Pulmonary artery endothelial cell (primary cell): ENCODE results near the gene PYY. TPM values are rescaled to one million over a fixed set of nuclear protein-coding genes. Genes with fewer than 3 reads are reported as not detected.
"Not testable (repeated sequence)": the region's sequence is repeated elsewhere in the genome, so short reads cannot be mapped to it uniquely, and the experiment has no call there.

ENCODE experiments used
- DNase-seq: peaks from one replicate; pipeline ENCODE4 v3.0.0-alpha.2; 2011; ENCODE audit warnings: low read depth, low spot score
- total RNA-seq: library from RNA; depleted of rRNA; stranded (reverse); fragments of >200 nt; gene quantifications from 2 replicates; pipeline ENCODE4 v1.2.3, GENCODE V29; 2014

The PYY gene
- total RNA-seq, 1 donor from 2014 or later: not detected

DNA sequence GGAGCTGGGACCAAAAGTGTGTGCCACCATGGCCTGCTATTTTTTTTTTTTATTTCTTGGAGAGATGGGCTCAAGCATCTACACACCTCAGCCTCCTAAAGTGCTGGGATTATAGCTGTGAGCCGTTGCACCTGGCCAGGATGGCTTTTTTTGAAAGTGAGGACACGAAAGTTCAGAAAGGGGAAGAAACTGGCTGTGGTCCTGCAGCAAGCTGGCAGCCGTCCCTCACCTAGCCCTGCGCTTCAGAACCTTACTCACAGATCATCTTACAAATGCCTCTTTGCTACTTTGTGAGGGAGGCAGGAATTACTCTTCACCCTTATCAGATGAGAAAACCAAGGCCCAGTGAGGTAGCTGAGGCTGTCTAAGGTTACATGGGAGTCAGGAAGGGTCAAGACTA, 7.0 kb downstream of the PYY start:
- no peak for DNase-seq

DNA sequence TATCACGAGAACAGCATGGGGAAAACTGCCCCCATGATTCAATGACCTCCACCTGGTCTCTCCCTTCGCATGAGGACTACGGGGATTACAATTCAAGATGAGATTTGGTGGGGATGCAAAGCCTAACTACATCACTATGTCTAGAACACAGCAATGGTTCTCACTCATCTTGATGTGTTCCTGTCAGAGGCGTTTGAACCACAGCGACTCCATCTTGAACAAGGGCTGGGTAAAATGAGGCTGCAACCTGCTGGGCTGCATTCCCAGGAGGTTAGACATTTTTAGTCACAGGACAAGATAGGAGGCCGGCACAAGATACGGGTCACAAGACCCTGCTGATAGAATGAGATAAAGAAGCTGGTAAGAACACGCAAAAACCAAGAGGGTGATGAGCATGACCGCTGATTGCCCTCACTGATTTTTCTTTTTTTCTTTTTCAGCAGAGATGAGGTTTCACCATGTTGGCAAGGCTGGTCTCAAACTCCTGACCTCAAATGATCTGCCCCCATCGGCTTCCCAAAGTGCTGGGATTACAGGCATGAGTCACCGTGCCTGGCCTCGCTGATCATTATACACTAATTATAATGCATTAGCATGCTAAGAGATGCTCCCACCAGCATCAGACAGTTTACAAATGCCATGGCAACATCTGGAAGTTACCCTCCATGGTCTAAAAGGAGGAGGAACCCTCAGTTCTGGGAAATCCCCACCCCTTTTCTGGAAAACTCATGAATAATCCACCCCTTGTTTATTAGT, 8.5 kb downstream of the PYY start:
- no peak for DNase-seq

DNA sequence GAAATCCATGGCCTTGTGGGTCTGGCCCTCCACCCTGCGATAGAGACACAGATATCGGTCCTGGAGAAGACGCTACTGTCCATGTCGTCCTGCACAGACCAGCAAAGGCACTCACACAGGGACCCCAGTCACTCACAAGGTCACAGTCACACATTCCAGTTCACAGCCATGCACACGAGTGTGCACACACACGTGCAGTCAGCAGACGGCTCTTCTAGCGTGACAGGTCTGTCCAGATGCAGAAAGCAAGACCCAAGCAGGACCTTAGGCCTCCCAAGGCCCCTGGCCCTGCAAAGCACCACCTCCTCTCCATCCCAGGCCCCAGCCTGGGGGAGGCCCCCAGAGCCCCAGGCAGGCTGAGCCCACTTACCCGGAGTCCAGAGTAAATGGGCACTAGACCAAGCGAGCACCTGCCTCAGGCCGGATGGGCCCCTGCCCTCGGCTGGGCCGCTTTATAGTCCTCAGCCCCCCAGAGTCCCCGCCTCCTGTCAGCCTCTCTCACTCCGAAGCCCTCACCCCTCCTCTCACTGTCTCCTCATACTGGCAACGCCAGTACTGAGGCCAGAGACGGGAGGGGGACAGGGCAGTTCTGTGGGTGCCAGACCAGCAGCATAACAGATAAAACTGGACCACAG, 11.6 kb downstream of the PYY start, which contains the start of gene PPY:
TSS of gene PPY (minus strand) at position 426 of the 635 bp plus-strand sequence. CDS start 822 bp downstream, outside the sequence.
- DNase-seq: no peak

DNA sequence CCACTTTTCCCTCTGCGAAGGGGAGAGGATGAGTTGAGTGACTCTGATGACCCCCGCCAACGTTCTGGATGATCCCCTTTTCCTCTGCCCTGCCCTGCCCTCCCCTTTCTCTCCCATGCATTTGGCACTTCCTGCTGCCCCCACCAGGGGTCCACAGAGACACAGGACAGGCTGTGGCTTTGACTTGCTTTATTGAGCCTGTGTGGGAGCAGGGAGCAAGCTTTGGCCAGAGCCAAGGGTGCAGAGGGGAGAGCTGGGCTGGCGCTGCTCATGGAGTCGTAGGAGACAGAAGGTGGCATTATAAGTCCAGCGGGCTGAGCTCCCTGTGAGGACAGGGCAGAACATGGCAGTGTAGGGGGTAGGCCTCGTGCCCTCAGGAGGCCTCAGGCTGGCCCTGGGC, 13.1 kb downstream of the PYY start:
- no peak for DNase-seq

DNA sequence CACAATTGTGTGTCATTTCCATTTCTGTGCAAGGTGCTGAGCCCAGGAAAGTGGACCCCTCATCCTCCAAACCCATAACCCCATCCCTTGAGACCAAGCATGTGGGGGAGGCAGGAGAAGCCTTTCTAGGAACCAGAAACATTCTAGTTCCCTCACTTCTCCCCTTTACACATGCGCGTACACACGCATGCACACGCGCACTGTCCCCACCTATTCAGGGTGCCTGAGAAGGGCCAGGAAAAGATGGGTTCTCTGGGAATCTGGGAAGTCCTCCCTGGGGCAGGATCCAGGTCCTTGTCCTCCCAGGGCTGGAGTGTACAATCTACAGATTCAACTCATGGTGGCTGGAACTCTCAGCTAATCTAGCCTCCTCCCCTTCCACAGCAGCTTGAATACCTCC, 13.9 kb downstream of the PYY start:
- DNase-seq: no peak

DNA sequence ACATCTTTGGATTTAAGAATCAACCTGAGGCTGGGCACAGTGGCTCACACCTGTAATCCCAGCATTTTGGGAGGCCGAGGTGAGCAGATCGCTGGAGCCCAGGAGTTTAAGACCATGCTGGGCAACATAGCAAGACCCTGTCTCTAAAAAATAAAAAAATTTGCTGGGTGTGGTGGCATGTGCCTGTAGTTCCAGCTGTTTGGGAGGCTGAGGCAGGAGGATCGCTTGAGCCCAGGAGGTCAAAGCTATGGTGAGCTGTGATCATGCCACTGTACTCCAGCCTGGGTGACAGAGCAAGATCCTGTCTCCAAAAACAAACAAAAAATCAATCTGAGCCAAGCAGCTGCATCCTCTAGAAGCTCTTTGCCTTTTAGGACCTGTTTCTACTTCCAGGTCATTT, 14.3 kb downstream of the PYY start:
- not testable (repeated sequence) for DNase-seq

DNA sequence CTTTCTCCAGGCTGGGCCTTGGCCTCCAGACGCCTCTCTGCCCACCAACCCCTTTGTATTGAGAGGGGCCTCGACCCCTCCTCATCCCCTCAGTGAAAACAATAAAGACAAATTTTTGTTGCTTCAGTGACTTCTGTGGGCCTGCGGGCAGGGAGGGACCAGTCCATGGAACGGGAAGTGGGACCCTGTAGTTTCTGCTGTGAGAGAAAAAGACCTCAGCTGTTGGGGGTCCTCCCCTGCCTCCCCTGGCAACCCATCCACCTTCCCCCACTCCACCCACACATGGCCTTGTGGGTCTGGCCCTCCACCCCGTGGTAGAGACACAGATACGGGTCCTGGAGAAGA, 14.9 kb downstream of the PYY start:
- DNase-seq: no peak

DNA sequence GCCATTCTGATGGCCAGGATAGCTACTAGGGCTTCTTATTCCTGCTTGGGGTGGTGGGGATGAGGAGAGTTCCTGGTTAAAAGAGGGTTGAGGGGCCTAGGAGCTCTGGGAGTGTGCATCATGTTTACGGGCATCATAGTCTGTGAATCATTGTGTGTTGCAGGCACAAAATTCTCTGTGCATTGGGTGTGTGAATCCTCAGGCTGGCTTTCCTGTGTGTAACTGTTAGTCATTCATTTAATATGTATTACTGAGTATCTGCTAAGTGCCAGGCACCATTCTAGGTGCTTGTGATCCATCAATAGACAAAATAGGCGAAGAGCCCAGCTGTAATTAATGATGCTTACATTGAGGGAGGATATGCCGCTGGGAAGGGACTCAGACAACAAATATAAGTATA, 17.3 kb downstream of the PYY start:
- no peak for DNase-seq

DNA sequence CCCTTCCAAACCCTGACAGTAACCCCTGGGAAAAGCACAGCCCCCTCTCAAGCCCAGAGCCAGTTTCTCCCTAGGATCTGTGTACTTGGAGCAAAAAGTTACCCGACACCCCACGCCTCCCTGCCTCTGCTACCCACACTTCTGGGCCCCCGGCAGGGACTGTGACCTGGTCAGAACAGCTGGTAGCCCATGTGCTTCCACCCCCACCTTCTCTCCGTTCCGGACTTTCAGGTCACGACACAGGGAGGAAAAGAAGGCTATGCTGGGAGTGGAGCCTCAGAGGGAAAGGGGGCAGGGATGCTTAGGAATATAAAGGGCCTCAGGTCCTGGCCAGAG, 17.8 kb downstream of the PYY start:
- no peak for DNase-seq

DNA sequence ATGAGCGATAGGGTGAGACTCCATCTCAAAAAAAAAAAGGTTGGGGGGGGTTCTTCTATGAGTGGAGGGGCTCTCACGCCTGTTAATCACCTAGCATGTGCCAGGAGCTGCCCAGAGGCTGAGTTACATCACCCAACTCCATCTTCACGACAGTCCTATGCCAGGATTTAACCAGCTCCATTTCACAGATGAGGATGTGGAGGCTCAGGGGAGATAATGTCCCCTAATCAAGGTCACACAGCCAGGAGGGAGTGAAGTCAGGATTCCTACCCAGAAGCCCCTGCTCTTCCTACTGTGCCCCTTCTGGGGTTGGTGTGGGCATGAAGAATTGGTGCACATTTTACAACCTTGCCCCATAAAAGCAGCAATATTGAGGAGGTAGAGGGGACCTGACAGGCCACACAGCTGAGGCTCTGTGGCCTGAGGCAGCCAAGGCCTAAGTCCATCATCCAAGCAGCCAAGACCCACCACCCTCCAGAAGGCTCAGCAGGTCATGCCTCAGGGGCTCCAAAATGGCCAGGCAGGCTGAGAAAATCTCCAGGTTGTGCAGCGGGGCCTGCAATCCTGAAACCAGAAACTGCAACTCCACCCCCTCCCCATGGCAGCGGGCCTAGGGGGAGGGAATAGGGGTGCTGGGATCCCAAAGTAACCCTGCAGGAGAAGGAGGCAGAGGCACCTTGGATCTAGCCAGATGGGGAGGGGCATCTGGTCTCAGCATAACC, 18.4 kb downstream of the PYY start:
- DNase-seq: no peak

DNA sequence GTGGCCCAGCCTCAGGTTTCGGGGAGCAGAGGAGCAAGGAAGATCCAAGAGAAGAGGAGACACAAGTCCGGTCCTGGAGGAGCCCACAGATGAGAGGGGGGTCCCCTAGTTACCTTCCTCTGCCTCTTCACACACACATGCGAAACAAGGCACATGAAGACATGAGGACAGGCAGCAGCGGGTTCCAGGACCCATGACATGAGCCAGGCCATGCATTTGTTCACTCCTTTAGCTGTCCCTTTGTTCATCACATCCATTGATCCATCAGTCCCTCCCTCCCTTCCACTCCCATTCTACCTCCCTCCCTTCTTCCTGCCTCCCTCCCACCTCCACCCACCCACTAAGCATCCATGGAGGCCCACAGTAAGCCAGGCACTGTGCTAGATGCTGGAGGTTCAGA, 20.8 kb downstream of the PYY start:
- DNase-seq: no peak

DNA sequence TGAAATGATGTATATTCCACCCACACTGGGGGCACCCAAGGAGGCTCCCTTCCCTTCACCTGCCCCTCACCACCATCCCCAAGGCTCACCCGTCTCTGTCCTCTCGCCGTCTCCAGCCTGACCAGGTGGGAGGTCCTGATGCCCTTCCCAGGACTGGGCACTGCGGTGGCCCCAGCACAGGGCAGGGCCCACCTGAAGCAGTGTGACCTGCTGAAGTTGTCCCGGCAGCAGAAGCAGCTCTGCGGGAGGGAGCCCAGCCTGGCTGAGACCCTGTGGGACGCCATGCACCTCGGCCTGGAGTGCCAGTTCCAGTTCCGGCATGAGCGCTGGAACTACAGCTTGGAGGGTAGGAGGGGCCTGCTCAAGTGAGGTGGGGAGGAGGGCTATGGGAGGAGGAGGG, 21.4 kb downstream of the PYY start:
- no peak for DNase-seq

DNA sequence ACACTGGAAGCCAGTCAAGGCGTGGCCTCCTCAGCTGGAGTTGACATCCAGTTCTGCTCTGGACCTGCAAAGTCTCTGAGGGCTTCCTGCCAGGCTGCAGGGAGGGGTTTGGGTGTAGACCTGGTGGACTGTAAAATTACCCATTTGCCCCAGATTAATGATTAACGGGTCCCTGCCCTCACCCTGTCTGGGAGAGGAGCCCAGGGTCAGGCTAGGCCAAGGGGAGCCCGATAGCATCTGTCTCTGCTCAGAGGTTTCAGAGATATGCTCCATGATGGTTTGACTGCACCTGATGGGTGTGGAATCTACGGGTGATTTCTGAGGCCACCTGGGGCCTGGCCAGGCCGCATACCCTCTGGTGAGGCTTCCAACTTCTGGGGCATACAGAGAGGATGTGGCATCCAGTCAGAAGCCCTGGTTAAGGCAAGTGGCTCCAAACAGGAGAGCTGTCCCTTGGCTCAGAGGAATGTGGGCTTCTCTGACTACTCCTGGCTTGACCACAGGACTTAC, 22.6 kb downstream of the PYY start:
- DNase-seq: no peak

DNA sequence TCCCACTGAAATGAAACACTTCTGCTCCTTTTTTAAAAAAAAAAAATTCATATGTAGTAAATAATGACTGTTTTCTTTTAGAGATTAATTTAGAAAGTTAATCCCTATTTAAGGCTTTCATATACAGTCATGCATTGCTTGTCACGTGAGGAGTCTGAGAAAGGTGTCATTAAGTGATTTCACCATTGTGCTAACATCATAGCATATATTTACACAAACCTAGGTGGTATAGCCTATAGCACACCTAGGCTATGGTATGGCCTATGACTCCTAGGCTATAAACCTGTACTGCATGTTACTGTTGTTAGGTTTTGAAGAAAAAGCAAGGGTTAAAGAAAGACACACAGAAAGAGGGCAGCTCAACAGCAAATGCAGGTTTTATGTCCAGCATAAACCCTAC, 25.1 kb downstream of the PYY start:
- no peak for DNase-seq

DNA sequence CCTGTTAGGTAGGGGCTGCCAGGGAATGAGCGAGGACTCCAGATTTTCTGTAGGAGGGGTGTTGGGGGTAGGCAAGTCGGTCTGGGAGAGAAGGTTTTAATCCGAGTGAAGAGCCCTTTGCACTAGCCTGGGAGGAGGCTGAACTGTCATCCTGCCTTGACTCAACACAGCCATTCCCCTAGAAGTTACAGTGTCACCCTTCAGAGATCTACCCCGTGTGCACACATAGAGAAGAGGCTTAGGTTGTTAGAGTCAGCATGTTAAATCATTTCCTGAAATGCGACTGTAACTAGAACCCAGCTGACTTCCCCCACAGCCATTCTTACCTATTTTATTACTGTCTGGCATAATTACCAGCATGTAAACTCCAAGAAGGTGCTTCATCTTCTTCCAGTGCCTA, 25.8 kb downstream of the PYY start:
- DNase-seq: not testable (repeated sequence)

DNA sequence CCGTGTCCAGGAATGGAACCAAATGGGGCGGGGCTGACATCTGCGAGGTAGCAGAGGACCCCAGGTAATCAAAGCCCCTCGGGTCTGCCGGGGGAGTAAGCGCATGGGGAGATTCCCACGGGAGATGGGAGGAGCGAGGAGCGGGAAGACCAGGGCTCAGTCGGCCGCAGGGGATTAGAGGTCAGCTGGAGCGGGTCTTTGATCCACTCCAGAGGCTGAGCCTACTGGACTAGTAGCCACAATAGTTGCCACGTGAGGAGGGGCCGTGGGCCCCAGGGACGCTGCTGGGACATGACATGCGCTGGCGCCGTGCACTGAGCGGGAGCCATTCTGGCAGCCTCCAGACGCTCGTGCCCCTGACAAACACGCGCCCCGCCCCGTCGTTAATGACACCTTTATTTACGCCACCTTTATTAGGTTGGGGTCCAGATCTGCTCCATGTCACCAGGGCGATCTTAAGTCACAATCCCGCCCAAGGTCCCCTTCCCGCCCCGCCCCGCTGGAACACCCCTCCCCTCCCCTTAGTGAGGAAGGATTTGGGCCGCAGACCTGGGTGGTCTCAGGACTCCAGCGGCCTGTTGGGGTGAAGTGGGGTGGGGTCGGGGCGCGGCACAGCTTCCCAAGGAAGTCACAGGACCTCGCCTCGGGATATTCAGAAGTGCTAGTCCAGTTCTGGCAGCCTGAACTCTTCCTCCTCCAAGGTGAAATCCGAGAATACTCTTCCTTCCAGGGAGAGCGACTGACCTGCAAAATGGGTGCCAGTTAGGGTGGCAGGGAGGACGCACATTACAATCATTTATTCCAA, 26.5 kb downstream of the PYY start:
- no peak for DNase-seq

DNA sequence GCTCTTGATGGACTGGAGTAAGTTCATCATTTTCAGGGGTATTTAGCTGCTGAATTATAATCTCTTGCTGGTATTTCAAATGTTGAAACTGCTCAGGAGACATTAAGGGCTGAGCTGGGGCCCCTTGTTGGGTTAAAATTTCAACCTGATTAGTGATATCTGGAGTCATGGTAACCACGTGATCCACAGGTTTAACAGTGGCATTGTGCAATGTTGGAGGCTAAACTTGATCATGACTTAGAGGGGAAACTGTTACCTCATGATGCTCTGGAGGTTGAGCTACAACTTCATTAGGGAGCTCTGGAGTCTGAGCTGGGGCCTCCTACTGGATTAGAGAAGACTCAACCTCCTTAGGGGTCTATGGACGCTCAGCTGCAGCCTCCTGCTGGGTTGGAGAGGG, 29.2 kb downstream of the PYY start:
- no peak for DNase-seq

DNA sequence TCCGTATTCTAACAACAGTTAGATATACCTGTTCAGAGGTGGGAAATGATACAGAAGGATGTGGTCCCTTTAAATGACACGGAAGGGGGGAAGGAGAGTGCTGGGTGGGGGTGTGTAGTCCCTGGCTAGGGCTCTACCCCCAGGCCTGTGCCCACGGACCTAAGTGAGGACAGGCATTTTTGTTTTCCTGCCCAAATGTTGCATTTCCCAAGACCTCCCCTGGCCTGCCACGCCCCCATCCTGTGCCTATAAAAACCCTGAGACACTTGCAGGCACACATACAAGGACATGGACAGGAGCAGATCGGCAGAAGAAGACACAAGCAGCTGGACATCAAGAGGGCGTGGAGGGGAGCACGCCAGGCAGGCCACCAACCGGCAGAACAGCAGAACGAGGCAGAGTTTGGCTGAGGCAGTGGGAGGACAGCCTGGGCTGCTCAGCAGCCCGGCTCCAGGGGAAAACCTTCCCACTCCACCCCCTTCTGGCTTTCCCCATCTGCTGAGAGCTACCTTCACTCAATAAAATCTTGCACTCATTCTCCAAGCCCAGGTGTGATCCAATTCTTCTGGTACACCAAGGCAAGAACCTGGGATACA, 33.1 kb downstream of the PYY start:
- DNase-seq: no peak

DNA sequence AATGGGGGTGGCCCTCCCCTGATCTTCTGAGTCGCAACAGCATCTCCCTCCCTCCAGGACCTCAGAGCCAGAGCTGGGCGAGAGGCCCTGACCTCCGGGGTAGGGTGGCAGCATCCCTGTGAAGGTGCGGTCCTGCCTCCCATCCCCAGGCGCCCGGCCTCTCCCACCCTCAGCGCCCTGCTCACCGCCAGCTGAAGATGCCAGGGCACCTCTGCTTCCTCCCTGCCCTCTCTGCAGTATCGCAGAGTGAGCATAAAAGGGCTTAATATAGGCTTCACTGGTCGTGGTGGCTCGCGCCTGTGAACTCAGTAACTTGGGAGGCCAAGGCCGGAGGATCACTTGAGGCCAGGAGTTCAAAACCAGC, 35.7 kb downstream of the PYY start:
- no peak for DNase-seq

DNA sequence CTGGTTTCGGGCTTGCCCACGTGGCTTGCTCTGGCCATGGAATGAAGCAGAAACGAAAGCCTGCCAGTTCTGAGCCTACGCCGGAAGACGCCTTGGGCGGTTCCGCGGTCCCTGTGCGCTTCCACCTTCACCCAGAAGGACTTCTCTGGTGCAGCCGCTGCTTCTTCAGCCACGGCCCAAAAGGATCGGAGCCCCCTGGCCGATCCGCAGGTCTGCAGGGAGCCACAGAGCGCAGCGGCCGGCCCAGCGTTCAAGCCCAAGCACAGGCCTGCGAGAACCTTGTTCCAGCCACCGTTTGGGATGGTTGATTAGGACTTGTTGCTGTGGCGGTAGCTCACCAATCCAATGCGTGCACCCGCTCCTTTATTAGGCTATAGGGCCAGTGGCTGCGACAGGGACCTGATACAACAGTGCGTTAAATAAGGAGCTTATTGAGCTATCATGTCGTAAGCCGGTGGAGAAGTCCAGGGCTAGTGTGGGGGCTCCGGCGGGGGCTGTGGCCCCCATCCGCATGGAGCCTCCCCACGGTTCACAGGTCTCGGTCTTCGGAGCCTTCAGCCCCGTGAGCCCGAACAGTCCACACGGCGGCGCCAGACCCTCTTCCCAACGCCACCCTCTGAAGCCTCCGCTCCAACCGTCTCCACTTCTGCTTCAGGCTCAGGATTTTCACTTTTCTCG, 36.3 kb downstream of the PYY start:
- DNase-seq: no peak

DNA sequence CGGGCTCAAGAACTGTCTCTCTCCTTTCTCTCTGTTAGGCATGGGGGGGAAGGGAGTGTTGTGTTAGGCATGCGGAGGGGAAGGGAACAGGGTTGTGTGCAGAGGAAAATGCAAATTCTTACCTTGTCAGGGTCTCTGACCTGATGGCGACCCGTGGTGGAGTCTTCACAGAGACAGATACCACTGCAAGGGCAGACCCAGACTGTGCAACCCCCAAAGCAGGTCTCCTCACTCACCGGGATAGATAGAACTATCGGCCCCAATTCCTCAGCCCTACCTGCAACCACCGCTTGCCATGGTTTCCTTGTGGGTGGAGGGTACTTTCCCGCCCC, 36.8 kb downstream of the PYY start:
- DNase-seq: no peak
